Measurements from ENCODE around the gene ZBTB16. TPM values are rescaled to one million over a fixed set of nuclear protein-coding genes. Genes with fewer than 3 reads are reported as not detected.

Gene ZBTB16
- total and polyA plus RNA-seq, 2 donors (not counting 3 experiments of a cell fraction or from before 2014, with no cell fraction given), result 9.8 to 20.3 TPM

GRCh38 chr11:114115451-114115928 is 56.0 kb downstream of the ZBTB16 start:
- Histone ChIP-seq H3K9me1 (replicated peaks; ENCODE audit: control insufficient read depth, extremely low read depth, insufficient read depth, low read length) (no peaks in the 10 kb centered on the region), H3K9me3 (replicated peaks; ENCODE audit: control insufficient read depth, insufficient read depth, low read length) (no peaks in the 10 kb centered on the region), H3K4me1 (ENCODE audit: control insufficient read depth, extremely low read depth, insufficient read depth, low read length) (peaks cover 17% of the 10 kb centered on the region), H3K36me3 (ENCODE audit: control insufficient read depth in 2 of 2, extremely low read depth in 1 of 2, insufficient read depth in 2 of 2, low read length in 2 of 2) (no peaks in the 10 kb centered on the region), H3K4me2 (ENCODE audit: insufficient read depth, low read length) (no peak overlapping the region), H3K27me3 (ENCODE audit: control insufficient read depth in 2 of 2, insufficient read depth in 2 of 2, low read length in 2 of 2) (peaks cover 0 to 2% of the 10 kb centered on the region in 2 experiments), H3K27ac (ENCODE audit: insufficient read depth, low read depth, low read length) (no peak overlapping the region), H3K4me3 (replicated peaks in 1 of 3; ENCODE audit: insufficient read depth in 1 of 3, low read depth in 1 of 3, low read length in 3 of 3) (no peak overlapping the region), H4K20me1 (replicated peaks; ENCODE audit: control insufficient read depth, extremely low read depth, insufficient read depth, low read length) (no peaks in the 10 kb centered on the region), H3K79me2 (ENCODE audit: control insufficient read depth, insufficient read depth, low read length) (no peaks in the 10 kb centered on the region), H3K9ac (replicated peaks; ENCODE audit: extremely low read depth, insufficient read depth, low read length) (no peak overlapping the region), H2AFZ (ENCODE audit: low read depth, low read length) (no peak overlapping the region)
- DNase-seq (ENCODE audit: low read depth, low spot score), result no peak
- CTCF ChIA-PET, result interaction anchor here (1.0 to 1.8 kb wide), 5 partner anchors 24 to 146 kb away, joined by 3 to 4 read pairs (median 3); no protein-coding TSS in a partner anchor
- FAIRE-seq, result no peak
- POLR2A ChIA-PET, result interaction anchor here (0.6 kb wide), 1 partner anchor 43 kb away, joined by 3 read pairs; no protein-coding TSS in a partner anchor
- dilution Hi-C loops (cut with MboI; ENCODE audit: extremely low pct_ligation_motif_present, low sequenced_read_pairs), result no loop called here
- no peak for TF ChIP-seq MYC (IDR thresholded peaks at IDR 0.05; ENCODE audit: low read depth, low read length)
- no peak for TF ChIP-seq FOS (IDR thresholded peaks at IDR 0.05; ENCODE audit: borderline replicate concordance, insufficient read depth, low read length)
- TF ChIP-seq, protein P1, sequence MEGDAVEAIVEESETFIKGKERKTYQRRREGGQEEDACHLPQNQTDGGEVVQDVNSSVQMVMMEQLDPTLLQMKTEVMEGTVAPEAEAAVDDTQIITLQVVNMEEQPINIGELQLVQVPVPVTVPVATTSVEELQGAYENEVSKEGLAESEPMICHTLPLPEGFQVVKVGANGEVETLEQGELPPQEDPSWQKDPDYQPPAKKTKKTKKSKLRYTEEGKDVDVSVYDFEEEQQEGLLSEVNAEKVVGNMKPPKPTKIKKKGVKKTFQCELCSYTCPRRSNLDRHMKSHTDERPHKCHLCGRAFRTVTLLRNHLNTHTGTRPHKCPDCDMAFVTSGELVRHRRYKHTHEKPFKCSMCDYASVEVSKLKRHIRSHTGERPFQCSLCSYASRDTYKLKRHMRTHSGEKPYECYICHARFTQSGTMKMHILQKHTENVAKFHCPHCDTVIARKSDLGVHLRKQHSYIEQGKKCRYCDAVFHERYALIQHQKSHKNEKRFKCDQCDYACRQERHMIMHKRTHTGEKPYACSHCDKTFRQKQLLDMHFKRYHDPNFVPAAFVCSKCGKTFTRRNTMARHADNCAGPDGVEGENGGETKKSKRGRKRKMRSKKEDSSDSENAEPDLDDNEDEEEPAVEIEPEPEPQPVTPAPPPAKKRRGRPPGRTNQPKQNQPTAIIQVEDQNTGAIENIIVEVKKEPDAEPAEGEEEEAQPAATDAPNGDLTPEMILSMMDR (IDR thresholded peaks at IDR 0.05; ENCODE audit: extremely low read depth in 1 of 2, insufficient read depth in 1 of 2, low read depth in 1 of 2, low read length in 2 of 2), result no peak
- TF ChIP-seq, protein P2, sequence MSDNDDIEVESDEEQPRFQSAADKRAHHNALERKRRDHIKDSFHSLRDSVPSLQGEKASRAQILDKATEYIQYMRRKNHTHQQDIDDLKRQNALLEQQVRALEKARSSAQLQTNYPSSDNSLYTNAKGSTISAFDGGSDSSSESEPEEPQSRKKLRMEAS (IDR thresholded peaks at IDR 0.05; ENCODE audit: insufficient read depth, insufficient read length), result no peak
- no peak for TF ChIP-seq GATA2 (IDR thresholded peaks at IDR 0.05; ENCODE audit: insufficient read depth, insufficient read length, low read depth, low read length)
- TF ChIP-seq EZH2 (IDR thresholded peaks at IDR 0.05; ENCODE audit: borderline replicate concordance, low read depth, low read length, severe bottlenecking), result no peak
- no peak for TF ChIP-seq POLR2A (IDR thresholded peaks at IDR 0.05; ENCODE audit: low read depth, low read length)
- TF ChIP-seq POLR2AphosphoS5 (IDR thresholded peaks at IDR 0.05; ENCODE audit: insufficient read depth, low read depth, low read length), result no peak
- TF ChIP-seq JUN (IDR thresholded peaks at IDR 0.05; ENCODE audit: borderline replicate concordance, insufficient read depth, insufficient read length, low read depth), result no peak
- intact Hi-C loops (cut with micrococcal nuclease), result no loop called here
- BruUV-seq (replicated peaks), result no TSS peak

Measured in endothelial cell of umbilical vein (primary cell).